Ishikawa (cell line): ENCODE measurements around the gene ATXN7L3B.

Source experiments
- CEBPB ChIP-seq: IDR thresholded peaks from 2 replicates; pipeline ENCODE4 v1.6.1; 2012
- CREB1 ChIP-seq: IDR thresholded peaks from 2 replicates; pipeline ENCODE4 v1.6.1; 2012; ENCODE audit warnings: low read depth
- EGR1 ChIP-seq: IDR thresholded peaks from 2 replicates; pipeline ENCODE4 v1.6.1; 2012
- EP300 ChIP-seq: IDR thresholded peaks from 2 replicates; pipeline ENCODE4 v1.6.1; 2012; ENCODE audit warnings: borderline replicate concordance
- FOXM1 ChIP-seq: IDR thresholded peaks from 2 replicates; pipeline ENCODE4 v1.6.1; 2012; ENCODE audit warnings: low read depth, borderline replicate concordance
- NFIC ChIP-seq: IDR thresholded peaks from 2 replicates; pipeline ENCODE4 v1.6.1; 2012
- RAD21 ChIP-seq: IDR thresholded peaks from 2 replicates; pipeline ENCODE4 v1.6.1; 2012; ENCODE audit warnings: low read depth
- TAF1 ChIP-seq: IDR thresholded peaks from 2 replicates; pipeline ENCODE4 v1.6.1; 2012; ENCODE audit warnings: low read depth, mild to moderate bottlenecking
- TCF12 ChIP-seq: IDR thresholded peaks from 2 replicates; pipeline ENCODE4 v1.6.1; 2012; ENCODE audit warnings: low read depth
- TEAD4 ChIP-seq: IDR thresholded peaks from 2 replicates; pipeline ENCODE4 v1.6.1; 2012
- USF1 ChIP-seq: IDR thresholded peaks from 2 replicates; pipeline ENCODE4 v1.6.1; 2012
- YY1 ChIP-seq: IDR thresholded peaks from 2 replicates; pipeline ENCODE4 v1.6.1; 2012; ENCODE audit warnings: low read depth
- ZBTB7A ChIP-seq: IDR thresholded peaks from 2 replicates; pipeline ENCODE4 v1.6.1; 2012; ENCODE audit warnings: low read depth
- TF ChIP-seq, protein P1 (sequence below): IDR thresholded peaks from 2 replicates; pipeline ENCODE4 v1.6.1; 2012; ENCODE audit warnings: low read depth, mild to moderate bottlenecking
- TF ChIP-seq, protein P2 (sequence below): IDR thresholded peaks from 2 replicates; pipeline ENCODE4 v1.6.1; 2012

The ATXN7L3B gene

DNA sequence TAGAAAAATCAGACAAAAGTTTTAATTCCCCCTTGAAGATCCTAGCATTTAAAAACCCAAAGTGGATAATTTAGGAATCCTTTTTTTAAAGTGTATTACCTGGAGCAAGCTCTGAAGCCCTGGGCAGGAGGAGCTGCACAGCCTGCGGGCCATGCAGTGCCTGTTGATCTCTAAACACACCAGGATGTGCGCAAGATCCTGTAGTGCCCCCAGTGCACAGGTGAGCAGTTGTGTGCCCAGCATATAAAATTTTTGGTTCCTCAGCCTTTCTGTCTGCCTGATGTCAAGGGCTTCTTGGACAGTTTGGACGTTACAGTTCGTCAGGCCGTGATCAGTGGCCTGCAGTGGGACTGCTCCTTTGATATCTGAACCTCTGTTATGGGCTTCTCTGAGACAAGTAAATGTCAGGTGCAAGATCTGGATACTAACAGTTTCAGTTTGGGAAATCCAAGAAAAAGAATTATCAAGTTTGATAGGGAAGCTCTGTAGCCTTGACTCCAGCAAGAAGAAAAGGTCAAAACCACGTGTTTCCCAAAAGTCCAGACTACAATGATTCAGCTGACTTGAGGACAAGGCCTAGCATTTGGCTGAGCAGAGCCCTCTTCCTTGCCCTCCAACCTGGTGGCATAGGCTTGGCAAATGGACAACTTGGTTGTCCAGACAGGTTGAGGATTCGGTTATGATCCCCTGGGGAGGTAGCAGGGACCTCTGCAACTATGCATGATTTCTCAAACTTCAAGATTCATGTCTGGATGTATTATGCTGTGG, 1.0 kb downstream of the ATXN7L3B start:
- no peak for TF ChIP-seq EGR1
- no peak for TF ChIP-seq CEBPB
- TF ChIP-seq, protein P1, sequence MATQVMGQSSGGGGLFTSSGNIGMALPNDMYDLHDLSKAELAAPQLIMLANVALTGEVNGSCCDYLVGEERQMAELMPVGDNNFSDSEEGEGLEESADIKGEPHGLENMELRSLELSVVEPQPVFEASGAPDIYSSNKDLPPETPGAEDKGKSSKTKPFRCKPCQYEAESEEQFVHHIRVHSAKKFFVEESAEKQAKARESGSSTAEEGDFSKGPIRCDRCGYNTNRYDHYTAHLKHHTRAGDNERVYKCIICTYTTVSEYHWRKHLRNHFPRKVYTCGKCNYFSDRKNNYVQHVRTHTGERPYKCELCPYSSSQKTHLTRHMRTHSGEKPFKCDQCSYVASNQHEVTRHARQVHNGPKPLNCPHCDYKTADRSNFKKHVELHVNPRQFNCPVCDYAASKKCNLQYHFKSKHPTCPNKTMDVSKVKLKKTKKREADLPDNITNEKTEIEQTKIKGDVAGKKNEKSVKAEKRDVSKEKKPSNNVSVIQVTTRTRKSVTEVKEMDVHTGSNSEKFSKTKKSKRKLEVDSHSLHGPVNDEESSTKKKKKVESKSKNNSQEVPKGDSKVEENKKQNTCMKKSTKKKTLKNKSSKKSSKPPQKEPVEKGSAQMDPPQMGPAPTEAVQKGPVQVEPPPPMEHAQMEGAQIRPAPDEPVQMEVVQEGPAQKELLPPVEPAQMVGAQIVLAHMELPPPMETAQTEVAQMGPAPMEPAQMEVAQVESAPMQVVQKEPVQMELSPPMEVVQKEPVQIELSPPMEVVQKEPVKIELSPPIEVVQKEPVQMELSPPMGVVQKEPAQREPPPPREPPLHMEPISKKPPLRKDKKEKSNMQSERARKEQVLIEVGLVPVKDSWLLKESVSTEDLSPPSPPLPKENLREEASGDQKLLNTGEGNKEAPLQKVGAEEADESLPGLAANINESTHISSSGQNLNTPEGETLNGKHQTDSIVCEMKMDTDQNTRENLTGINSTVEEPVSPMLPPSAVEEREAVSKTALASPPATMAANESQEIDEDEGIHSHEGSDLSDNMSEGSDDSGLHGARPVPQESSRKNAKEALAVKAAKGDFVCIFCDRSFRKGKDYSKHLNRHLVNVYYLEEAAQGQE = no peak
- no peak for TF ChIP-seq USF1
- TF ChIP-seq ZBTB7A = no peak
- TF ChIP-seq TEAD4 = no peak
- no peak for TF ChIP-seq TAF1
- TF ChIP-seq NFIC = no peak
- no peak for TF ChIP-seq RAD21

GRCh38 chr12:74539261-74539660, 1.6 kb downstream of the ATXN7L3B start:
- no peak for TF ChIP-seq EP300
- no peak for TF ChIP-seq TCF12
- TF ChIP-seq EGR1 = no peak
- no peak for TF ChIP-seq YY1
- TF ChIP-seq CREB1 = no peak
- TF ChIP-seq TAF1 = no peak
- TF ChIP-seq RAD21 = no peak
- no peak for TF ChIP-seq USF1
- TF ChIP-seq ZBTB7A = no peak
- no peak for TF ChIP-seq FOXM1
- no peak for TF ChIP-seq TEAD4
- TF ChIP-seq, protein P2, sequence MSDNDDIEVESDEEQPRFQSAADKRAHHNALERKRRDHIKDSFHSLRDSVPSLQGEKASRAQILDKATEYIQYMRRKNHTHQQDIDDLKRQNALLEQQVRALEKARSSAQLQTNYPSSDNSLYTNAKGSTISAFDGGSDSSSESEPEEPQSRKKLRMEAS = no peak
- TF ChIP-seq CEBPB = no peak
- TF ChIP-seq NFIC = no peak
- TF ChIP-seq, protein P1 = no peak

DNA sequence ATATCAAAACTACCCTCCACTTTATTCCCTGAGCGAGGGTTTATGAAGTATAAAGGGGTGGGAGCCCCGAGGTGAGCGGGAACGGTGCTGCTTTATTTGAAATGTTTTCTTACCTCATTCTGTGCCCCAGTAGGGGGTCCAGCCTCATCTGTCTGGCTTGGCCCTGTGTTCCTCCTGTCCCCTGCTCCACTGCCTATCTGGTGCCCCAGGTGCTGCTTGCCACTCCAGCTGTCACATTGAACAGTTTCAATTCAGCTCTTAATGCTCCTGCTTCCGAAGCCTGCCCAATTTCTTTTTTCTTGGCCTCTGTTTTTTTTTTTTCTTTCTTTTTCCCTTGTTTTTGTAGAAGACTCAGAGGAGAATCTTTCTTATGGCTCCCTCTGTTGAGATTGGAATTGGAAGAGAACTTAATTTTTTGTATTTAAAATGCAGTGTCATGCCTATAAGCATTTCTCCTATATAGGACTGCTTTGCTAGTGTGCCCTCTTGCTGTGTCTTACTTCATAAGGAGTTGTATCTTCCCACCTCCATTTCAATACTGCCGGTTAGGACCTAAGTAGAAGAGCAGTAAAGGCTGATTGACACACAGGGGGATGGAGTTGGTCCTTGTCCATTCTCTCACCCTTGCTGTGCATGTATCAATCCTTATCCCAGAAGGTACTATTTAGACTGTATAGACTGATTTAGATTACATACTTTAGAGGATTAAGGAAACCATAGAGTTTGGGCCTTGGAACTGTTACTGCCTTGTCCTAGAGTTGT, 2.3 kb downstream of the ATXN7L3B start:
- TF ChIP-seq, protein P2 = no peak
- TF ChIP-seq TAF1 (no peak), FOXM1 (no peak), TCF12 (no peak), RAD21 (no peak)

- no peak for TF ChIP-seq CREB1
- no peak for TF ChIP-seq EP300
- TF ChIP-seq USF1 = no peak
Measured at GRCh38 chr12:74541074-74541473, 3.4 kb downstream of the ATXN7L3B start.

DNA sequence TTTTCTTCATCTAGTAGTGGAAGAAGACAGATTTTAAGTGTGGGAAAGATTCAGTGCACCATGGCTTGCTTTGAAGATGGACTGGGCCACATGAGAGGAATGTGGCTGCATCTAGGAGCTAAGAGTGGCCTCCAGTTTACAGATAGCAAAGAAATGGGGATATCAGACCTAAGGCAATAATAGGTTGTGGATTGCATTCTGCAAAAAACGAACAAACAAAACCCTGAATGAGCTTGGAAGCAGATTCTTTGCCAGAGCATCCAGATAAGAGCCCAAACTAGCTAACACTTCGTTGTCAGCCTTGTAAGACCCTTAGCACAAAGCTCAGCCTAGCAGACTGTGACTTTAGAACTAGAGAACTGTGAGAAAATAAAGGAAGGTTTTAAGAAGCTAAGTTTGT, 9.6 kb downstream of the ATXN7L3B start:
- TF ChIP-seq EP300 = no peak
- TF ChIP-seq ZBTB7A = no peak
- no peak for TF ChIP-seq USF1

- TF ChIP-seq CREB1 = no peak
- no peak for TF ChIP-seq ZBTB7A
- no peak for TF ChIP-seq RAD21
- TF ChIP-seq YY1 = no peak
- no peak for TF ChIP-seq NFIC
Measured at GRCh38 chr12:74551291-74551690, 13.7 kb downstream of the ATXN7L3B start.
